Left ventricle myocardium superior (tissue), 1 donor: ENCODE data around the gene MALRD1. TPM values are rescaled to one million over a fixed set of nuclear protein-coding genes. Genes with fewer than 3 reads are reported as not detected.

Source experiments
- ATAC-seq: fragments of 200-7000 bp; cut with Tn5 transposase; one replicate; pipeline ENCODE4 v1.9.1; 2020; ENCODE audit warnings: mild to moderate bottlenecking, moderate library complexity
- DNase-seq: peaks from one replicate; pipeline ENCODE4 v3.0.0-alpha.2; 2020
- intact Hi-C: fragments of 100-400 bp; cut with micrococcal nuclease; formaldehyde crosslinking; loops from one replicate; pipeline ENCODE4 v1.11.0; 2022
- total RNA-seq: library from RNA; stranded (reverse); fragmentation: NEBNext Ultra II Directional; extraction: Animal tissue kit (Norgen Biotek cat#: 25700); gene quantifications from one replicate; pipeline ENCODE4 v1.2.1, GENCODE V29; 2021
- donor health status: DM: no; HTN: yes; CAD: no; lungs with severe emphysema.

Gene MALRD1
- total RNA-seq, 1 donor from 2014 or later = 0.99 TPM

DNA sequence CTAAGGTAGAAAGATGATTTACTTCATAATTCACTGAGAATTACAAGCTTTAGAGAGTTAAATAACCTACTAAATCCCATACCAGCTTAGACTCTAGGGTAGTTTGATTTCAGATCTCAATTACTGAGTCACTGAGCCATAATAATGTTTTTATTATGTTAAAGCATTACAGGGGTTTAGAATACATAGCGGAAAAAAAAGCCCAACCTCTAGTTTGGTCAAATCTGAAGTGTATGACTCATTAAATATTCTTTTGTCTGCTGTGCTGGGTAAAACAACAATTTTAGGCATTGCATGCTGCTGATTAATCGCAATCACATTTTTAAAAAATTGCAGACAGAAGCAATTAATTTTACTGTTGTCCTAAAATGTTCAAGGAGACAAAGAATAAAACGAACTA, 48.5 kb downstream of the MALRD1 start:
- ATAC-seq = no peak
- DNase-seq = no peak
- intact Hi-C loops = no loop called here

DNA sequence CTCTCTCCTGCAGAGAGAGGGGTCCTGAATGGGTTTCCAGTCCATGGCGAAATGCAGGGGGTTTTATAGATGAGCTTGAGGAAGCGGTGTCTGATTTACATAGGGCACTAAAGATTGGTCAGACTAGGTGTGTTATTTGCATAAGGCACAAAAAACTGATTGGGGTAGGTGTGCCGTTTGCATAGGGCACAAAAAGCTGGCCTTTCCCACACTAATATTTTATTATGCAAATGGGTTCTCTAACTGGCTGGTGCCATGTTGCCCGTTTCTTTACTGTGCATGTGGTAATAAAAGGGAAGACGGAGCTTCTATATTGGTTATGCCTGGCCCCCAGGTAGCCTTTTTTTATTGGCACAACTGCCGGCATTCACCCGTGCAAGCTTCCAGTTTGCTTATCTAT, 50.2 kb downstream of the MALRD1 start:
- DNase-seq (no peak), ATAC-seq (no peak)
- intact Hi-C loops = no loop called here

DNA sequence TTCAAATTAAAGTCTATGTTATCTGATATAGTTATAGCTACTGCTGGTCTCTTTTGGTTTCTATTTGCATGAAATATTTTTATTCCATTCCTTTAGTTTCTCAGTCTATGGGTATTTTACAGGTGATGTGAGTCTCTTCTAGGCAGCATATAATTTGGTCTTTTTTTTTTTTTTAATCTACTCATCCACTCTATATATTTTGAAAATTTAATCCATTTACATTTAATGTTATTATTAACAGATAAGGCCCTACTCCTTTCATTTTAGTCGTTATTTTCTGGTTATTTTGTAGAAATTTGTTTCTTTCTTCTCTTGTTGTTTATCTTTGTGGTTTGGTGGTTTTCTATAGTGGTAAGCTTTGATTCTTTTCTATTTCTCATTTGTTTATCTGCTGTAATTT, 58.8 kb downstream of the MALRD1 start:
- no peak for DNase-seq
- ATAC-seq = no peak
- intact Hi-C loops = no loop called here

DNA sequence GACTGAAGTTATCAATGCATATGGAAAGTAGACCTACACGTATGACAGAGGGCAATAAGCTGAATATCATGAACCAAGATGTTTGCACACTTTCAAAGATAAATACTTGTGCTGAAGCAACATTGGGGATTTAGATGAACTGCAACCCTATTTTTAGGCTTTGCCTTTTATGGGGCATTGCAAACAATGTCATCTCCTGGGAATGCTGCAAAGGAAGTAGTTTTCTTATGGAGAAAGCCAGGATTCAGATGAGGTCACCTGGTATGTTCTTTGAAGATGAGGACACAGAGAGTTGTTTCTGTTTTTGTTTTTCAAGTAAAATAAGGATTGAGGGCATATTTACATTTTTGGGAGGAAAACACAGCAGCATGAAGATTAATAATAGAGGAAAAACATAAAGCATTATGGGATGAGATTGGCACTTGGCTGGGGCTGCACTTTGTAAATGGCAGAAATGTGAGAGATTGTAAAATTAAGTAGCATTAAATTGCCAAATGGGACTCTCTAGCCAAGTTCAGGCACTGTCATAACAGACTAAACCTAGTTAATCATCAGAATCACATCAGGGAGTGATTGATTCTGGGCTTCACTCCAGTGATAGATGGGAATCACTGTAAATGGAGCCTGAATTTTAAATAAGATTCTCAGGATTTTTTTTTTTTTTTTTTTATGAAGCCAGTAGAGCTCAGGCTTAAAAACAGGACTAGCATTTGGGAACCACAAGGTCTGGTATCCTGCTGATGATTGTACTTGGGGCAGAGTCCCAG, 63.1 kb downstream of the MALRD1 start:
- DNase-seq (no peak), ATAC-seq (no peak)
- intact Hi-C loops = no loop called here

DNA sequence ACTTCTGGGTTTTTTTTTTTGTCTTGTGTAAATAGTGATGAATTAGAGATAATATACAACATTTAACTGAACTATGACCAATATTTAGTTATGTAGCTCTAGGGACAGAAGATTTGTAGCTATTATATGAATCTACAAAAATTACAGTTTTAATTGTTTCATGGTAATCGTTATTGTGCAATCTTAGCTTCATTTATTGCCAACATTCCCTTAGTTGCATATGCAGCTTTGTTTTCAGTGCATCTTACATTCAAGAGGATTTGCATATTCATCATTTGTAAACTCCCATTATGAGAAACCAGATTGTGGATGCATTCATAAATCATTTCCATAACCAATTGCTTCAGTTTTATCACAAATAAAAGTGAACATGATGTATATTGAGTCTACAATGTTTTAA, 68.8 kb downstream of the MALRD1 start:
- ATAC-seq (no peak), DNase-seq (no peak)
- intact Hi-C loops = no loop called here

DNA sequence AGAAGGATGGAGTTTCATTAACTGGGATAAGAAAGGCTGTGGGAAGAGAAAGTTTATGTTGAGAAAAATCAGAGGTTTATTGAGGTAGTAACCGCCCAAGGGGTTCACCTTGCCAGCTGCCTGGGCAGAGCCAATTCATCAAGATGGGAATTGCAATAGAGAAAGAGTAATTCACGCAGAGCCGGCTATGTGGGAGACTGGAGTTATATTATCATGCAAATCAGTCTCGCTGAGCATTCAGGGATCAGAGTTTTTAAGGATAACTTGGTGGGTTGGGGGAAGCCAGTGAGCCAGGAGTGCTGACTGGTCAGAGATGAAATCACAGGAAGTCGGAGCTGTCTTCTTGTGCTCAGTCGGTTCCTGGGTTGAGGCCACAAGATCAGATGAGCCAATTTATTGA, 70.6 kb downstream of the MALRD1 start:
- ATAC-seq = no peak
- DNase-seq = no peak
- intact Hi-C loops = no loop called here

DNA sequence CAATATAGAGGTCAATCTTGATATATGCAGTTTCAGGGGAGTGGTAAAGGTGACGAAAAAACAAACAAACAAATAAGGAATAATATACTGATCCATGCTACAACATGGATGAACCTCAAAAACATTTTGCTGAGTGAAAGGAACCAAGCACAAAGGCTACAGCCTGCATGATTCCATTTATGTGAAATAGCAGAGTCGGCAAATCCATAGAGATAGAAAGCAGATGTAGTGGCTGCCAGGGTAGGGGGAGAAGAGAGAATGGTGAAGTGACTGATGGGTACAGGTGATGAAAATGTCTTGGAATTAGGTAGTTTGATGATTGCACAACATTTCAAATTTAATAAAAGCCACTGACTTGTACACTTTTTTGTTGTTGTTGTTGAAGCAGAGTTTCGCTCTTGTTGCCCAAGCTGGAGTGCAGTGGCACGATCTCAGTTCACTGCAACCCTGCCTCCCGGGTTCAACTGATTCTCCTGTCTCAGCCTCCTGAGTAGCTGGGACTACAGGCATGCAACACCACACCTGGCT, 71.8 kb downstream of the MALRD1 start:
- ATAC-seq (no peak), DNase-seq (no peak)
- intact Hi-C loops = no loop called here

DNA sequence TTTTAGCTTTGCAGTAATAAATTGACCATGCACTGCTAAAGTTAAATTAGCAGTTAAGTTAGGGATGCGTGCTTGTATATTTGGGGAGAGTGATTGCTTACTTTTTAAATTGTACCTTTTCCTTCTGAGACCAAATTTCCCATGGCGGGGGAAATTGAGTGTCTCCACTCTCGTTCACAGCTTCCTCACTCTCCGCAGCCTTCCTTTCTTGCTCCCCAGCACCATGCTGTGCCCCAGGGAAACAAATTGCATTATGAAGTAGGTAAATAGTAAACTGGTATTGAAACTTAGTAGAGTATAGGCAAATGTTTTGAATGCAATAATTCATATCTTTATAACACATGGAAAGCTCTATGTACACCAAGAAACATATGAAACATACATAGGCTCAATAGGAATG, 85.4 kb downstream of the MALRD1 start:
- intact Hi-C loops = no loop called here
- DNase-seq = no peak
- ATAC-seq = no peak

DNA sequence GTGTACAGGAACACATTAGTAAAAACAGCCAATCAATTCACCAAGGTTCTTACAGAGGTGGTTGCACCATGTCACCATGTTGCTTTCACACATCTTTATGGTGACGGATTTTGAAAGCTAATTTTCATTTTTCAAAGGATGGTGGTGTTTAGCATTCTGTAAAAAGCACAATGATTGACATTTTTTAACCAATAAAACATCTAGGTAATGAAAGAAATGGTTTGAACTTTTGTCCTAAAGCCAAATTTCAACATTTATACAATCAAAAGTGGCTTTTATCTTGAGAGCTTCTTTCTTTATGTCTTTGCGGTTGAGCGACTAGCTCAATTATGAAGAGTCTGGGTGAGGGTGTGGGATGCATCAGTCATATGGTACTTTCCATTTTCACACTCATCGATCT, 94.4 kb downstream of the MALRD1 start:
- ATAC-seq = no peak
- no peak for DNase-seq
- intact Hi-C loops = no loop called here

DNA sequence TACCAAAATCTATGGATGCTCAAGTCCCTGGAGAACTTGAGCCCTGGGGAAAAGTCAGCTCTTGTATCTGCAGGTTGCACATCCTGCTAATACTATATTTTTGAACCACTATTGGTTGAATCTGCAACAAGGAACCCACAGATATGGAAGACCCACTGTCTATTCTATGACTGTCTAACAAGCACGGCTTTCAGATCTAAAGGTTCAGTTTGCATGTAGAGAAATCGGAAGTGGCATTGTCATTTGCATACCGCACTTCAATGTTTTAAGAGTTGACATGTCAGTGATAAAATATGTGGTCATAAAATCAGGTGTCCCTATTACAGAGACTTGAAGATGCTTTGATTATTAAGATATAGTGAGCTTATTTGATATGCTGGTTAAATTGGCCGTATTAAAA, 95.6 kb downstream of the MALRD1 start:
- intact Hi-C loops = no loop called here
- ATAC-seq (no peak), DNase-seq (no peak)

DNA sequence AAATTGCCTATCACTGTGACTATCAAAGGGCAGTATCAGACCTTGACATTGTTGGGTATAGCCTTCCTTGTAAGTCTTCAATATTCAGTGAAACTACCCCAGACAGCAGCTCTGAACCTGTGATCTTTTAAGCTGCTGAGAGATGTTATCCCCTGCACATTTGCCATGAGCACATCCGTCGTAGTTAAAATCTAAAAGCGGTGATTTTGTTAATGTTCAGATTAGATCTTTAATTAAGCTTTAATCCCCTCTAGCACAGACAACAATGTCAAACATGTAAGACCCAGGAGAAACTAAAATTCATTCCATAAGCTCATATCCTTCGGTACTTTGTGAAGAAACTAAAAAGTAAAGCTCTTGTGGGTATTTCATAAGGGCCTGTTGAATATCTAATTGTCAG, 105.8 kb downstream of the MALRD1 start:
- intact Hi-C loops = no loop called here
- DNase-seq (no peak), ATAC-seq (no peak)

DNA sequence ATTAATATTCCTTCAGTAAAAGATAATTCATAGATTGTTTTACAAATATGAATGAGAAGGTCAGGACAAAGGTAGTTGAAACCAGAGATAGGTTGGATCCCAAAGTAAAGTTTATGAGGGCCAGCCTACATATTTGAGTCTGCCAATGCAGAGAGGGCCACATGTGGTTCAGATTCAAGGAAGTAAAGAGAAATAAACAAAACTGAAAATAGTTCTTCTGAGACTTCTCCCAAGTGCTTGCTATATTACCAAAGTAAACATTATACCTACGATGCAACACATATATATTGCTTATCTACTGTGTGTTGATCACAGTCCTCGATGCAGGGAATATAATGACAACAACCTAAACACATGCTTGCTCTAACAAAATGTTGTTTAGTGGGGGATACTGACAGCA, 109.8 kb downstream of the MALRD1 start:
- intact Hi-C loops = no loop called here
- ATAC-seq (no peak), DNase-seq (no peak)

DNA sequence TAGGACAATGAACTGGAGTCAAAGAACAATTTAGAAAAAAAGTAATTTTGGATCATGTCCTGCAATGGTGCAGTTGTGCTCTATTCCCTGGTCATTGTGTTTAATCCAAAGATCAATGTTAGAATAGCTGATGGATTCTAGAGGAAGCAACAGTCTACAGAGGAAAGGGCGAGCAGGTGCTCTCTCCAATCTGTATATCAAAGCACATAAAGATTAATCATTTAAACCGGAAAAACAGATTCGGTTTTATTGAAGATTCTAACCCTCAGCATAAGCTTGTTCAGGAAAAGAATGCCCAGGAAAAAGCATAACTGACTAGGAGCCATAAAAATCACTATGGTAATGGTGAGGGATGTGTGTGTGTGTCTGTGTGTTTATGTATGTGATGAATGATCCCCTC, 110.3 kb downstream of the MALRD1 start:
- no peak for ATAC-seq
- DNase-seq = no peak
- intact Hi-C loops = no loop called here

DNA sequence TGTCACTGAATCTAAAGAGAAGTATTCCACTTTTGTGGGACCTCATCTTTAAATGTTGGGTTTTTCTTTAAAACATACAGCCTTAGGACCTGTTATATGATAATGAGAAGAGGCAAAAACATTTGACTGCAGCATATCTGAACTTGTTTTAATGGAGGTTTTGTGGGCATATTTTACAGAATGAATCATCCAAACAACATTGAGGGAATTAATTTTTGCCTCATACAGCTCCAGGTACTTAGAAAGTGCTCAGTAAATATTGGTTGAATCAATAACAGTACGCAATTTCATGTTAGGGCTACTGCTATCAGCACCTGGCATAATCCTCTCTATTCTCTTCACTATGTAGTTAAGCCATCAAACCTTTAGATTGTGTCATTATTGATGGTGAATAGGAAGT, 115.9 kb downstream of the MALRD1 start:
- DNase-seq (no peak), ATAC-seq (no peak)
- intact Hi-C loops = no loop called here

DNA sequence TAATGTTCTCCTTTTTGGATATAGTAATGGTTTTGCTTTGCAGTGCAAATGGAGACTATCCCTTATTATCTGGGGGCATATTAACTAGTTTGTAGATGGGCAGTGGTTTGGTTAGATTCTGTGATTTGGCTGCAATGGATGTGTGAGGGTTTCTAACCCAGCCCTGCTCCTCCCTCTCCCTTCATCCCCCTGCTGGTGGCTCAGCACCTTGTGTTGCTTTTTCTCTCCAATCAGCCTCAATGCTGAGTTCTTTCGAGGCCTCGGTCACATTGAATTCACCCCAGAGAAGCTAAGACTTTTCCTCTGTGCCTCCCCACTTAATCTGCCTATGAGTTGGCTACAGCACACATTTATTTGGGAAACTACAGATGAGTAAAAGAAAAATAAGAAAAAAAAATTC, 120.0 kb downstream of the MALRD1 start:
- ATAC-seq (no peak), DNase-seq (no peak)
- intact Hi-C loops = no loop called here

DNA sequence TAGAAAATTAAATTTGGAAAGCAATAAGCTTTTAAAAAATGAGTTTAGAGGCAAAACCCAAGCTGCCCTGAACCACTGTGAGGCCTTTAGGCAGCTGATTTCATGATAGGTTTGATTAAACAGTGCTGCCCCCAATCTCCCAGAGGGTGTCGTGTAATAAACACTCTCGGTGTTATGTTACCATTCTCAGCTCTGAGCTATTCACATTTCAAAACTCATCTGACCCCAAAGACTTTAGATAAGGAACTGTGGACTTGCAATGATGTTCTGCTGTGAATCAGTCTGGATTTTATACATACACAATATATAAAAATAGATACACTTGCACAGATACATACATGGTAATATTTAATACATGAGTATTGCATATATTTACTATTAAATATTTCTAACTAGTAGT, 120.4 kb downstream of the MALRD1 start:
- DNase-seq = no peak
- intact Hi-C loops = no loop called here
- no peak for ATAC-seq

DNA sequence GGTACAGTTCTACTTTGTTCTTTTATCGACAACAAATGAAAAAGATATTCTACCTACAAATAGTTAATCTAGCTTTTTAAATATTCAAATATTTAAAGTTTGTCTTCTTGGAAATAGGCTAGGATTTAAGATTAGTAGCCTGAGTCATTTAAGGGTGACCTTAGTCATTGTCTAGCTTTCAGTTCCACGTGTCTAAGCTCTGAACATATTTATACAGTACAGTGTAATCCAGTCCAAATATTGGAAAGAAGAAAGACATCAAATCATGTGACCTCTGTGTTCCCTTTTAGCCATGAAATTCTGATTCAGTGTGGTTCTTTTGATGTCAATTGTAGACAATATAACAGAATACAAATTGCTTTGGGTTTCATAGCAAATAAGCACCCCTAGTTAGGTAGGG, 121.1 kb downstream of the MALRD1 start:
- ATAC-seq (no peak), DNase-seq (no peak)
- intact Hi-C loops = no loop called here

DNA sequence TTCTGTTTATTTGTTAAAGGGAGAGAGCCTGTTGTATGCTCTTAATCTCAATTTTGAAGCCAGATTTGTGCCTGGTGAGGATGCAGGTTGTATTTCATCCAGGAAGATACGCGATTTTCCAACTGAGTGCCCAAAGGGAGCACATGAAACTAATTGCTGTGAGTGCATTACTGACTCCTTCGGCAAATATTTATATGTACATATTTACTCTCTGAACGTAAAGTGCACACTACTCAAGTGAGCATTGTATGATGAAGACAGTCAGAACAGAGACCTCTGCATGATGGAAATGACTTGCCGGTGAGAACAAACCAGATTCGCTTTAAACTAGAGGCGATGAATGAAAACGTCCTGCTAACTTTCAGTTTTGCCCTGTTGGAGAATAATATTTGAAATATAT, 130.1 kb downstream of the MALRD1 start:
- no peak for ATAC-seq
- intact Hi-C loops = no loop called here
- DNase-seq = no peak

DNA sequence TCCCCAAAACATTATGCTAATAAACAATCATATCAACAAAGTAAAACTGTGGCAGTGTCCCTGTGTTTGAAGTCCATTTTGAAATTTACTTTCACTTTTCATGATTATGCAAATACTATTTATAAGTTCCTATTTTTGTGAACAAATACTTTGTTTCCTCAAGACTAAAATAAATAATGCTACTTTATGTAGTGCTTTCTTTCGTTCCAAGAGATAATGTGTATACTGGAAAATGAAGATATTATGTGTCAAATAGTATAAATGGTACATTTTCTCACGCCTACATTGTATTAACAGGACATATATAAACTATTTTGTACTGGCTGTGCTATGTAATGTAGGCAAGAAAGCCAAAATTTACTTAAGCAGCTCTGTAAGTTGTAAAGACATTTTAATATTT, 136.3 kb downstream of the MALRD1 start:
- no peak for DNase-seq
- no peak for ATAC-seq
- intact Hi-C loops = no loop called here

DNA sequence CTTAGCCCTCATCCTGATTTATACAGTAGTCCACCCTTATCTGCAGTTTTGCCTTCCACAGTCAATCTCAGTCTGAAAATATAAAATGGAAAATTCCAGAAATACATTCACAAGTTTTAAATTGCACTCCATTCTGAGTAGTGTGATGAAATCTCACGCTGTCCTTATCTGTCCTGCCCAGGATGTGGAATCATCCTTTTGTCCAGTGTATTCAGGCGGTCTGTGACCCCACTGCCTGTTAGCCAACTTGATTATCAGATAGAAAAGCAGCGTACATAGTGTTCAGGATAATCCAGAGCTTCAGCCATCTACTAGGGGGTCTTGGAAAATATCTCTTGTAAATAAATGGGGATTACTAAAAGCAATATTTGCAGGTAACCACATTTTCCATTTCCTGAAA, 146.3 kb downstream of the MALRD1 start:
- no peak for ATAC-seq
- intact Hi-C loops = no loop called here
- DNase-seq = no peak

DNA sequence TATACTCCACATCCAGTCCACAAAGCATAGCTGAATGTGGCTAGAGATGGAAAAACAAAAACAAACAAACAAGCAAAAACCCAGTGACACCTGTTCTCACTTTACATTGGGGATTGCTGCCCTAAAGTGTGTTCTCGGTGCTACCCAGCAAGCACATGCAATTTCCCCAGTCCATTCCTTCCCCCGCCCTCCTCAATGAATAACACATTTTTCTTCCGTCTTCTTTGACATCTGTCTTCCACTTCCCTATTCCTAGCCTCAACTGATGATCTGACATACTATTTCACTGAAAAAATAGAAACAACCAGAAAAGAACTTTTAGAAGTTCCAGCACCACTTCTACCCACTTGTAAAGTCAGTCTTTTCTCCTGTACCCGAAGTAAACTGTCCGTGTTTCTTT, 147.1 kb downstream of the MALRD1 start:
- intact Hi-C loops = no loop called here
- no peak for ATAC-seq
- DNase-seq = no peak

DNA sequence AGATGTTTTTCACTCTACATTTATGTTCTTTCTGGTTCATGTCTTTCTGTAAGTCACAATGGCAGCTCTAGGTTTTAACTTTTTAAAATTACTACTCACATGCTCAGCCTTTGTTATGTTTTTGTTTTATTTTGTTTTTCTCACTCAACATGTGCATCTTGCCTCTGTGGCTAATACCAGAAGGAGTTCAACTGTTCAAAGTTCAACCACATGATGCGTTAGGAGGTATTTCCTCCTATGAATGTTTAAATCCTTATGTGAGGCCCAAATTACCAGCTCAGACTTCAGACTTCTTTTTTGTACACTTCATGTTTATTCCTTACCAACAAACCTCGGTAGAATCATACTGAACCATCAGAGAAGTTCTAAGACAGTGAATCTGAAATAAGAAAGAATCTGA, 151.6 kb downstream of the MALRD1 start:
- intact Hi-C loops = no loop called here
- no peak for ATAC-seq
- DNase-seq = no peak
